A549 treated with dexamethasone at 1 μM for 4 hours (cell line): Measurements from ENCODE around the gene RPS15. TPM values are rescaled to one million over a fixed set of nuclear protein-coding genes. Genes with fewer than 3 reads are reported as not detected.

Source experiments
- total RNA-seq: library from RNA; stranded (reverse); fragments of 200-300 nt; extraction: Qiagen RNA extraction; gene quantifications from 5 replicates; pipeline ENCODE4 v1.2.3, GENCODE V29; 2022

RPS15 gene
- total RNA-seq: 1,548 to 1,857 TPM (median 1,670 TPM) in 5 replicates

GRCh38 chr19:1438035-1438932, at the start of gene RPS15:
TSS of gene RPS15 (plus strand) at chr19:1438396. CDS start at chr19:1438426, 30 bp downstream.

GRCh38 chr19:1401138-1401888, 36.9 kb upstream of the RPS15 start, which contains the start of gene GAMT:
TSS of gene GAMT (minus strand) at chr19:1401542. CDS start at chr19:1401476, 66 bp downstream.

DNA sequence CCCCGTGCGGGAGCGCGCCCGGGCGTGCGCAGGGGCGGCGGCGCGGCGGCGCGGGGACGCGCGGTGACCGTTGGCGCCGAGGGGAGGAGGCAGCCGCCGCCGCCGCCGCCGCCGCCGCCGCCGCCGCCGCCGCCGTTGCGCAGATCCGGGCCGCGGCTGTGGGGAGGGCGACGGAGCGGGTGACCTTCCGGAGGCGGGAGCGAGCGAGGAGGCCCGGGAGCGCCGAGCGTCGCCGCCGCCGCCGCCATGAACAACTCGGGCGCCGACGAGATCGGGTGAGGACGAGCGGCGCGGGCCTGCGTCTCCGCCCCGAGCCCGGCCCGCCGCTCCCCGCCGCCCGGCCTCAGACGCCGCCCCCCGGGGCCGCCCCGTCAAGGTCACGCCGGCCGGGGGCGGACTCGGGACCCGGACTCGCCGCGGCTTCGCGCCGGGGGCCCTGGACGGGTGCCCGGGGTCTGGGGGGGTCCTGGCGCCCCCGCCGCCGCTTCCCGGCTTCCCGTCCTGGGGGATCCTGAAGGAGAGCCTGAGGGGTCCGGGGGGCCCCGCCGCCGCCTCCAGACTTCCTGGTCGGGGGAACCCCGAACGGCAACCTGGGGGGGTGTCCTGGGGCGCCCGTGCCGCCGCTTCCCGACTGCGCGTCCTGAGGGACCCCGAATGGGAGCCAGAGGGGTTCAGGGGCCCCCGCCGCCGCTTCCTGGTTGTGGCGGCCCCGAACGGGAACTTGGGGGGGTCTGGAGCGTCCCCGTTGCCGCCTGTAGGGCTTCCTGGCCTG, 30.5 kb upstream of the RPS15 start, which contains the start of gene DAZAP1:
Gene DAZAP1 (plus strand): TSS at position 59 of the 772 bp plus-strand sequence. CDS start 188 bp downstream, at position 247.

GRCh38 chr19:1449467-1450442, 11.6 kb downstream of the RPS15 start, which contains the start of gene APC2:
TSS of gene APC2 (plus strand) at chr19:1450121. CDS start at chr19:1453002, 2,881 bp downstream.

DNA sequence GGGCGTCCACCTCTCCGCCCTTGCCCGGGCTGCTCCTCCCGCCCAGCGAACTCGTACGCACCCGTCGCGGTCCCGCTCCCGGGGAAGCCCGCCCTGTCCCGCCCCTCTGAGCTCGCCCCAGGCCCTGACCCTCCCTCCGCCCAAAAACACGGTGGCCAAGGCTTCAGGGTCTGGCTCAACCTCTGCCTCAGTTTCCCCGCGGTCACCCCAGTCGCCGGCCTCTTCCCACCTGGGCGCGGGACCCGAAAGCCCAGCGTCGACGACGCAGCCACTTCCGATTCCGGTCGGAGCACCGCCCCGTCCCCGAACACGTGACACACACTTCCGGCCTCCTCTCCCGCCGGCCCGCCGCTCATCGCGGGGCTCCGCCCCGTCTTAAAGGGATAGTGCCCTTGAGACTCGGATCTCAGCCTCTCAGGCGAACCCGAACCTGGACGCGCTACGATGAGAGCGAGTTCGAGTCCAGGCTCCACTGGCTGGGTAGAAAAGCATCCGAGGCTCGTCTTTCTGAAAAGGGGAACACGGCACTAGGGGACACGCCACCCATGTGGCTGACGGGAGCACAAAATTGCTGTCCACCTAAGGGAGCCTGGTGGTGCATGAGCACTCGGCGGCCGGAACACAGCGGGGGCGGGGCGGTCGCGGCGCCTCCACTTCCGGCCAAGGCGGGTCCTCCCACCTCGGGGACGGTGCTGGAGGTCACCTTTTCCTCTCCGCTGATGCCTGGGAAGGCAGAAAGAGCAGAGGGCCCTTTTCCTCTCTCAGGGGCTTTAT, 40.9 kb downstream of the RPS15 start, which contains the start of gene C19orf25:
Gene C19orf25 (minus strand): TSS at position 282 of the 774 bp plus-strand sequence. CDS start 312 bp downstream, outside the sequence.

Other genes with a start within 250 kb of the RPS15 start
- gene STK11, start 232.6 kb upstream of the RPS15 start, total RNA-seq: 29.4 to 42.3 TPM (median 38.7 TPM) in 5 replicates
- gene CBARP, start 200.4 kb upstream of the RPS15 start, total RNA-seq: 1.9 to 5.3 TPM (median 4.0 TPM) in 5 replicates
- 78.2 to 173 TPM (median 164 TPM) in 5 replicates for gene ATP5F1D, start 196.6 kb upstream of the RPS15 start, total RNA-seq
- gene MIDN, start 189.8 kb upstream of the RPS15 start, total RNA-seq: 46.2 to 71.8 TPM (median 63.4 TPM) in 5 replicates
- 102 to 197 TPM (median 115 TPM) in 5 replicates for gene CIRBP, start 169.1 kb upstream of the RPS15 start, total RNA-seq
- 46.5 to 92.2 TPM (median 76.5 TPM) in 5 replicates for gene FAM174C, start 162.9 kb upstream of the RPS15 start, total RNA-seq
- gene EFNA2, start 152.5 kb upstream of the RPS15 start, total RNA-seq: 0.88 to 2.2 TPM (median 2.1 TPM) in 5 replicates
- 65.2 to 75.4 TPM (median 72.9 TPM) in 5 replicates for gene NDUFS7, start 54.5 kb upstream of the RPS15 start, total RNA-seq
- gene GAMT, start 36.9 kb upstream of the RPS15 start, total RNA-seq: 25.9 to 45.1 TPM (median 41.6 TPM) in 5 replicates
- gene DAZAP1, start 30.8 kb upstream of the RPS15 start, total RNA-seq: 79.5 to 119 TPM (median 110 TPM) in 5 replicates
- 0.87 to 1.9 TPM (median 1.6 TPM) in 5 replicates for gene APC2, start 11.7 kb downstream of the RPS15 start, total RNA-seq
- gene C19orf25, start 40.8 kb downstream of the RPS15 start, total RNA-seq: 8.7 to 17.7 TPM (median 16.1 TPM) in 5 replicates
- 0.38 to 1.2 TPM (median 0.78 TPM) in 5 replicates for gene PCSK4, start 52.0 kb downstream of the RPS15 start, total RNA-seq
- 4.1 to 6.0 TPM (median 5.6 TPM) in 5 replicates for gene REEP6, start 52.8 kb downstream of the RPS15 start, total RNA-seq
- gene ADAMTSL5, start 74.6 kb downstream of the RPS15 start, total RNA-seq: 2.4 to 4.9 TPM (median 3.0 TPM) in 5 replicates
- gene PLK5, start 85.7 kb downstream of the RPS15 start, total RNA-seq: not detected in 5 replicates
- gene MEX3D, start 129.9 kb downstream of the RPS15 start, total RNA-seq: 6.6 to 13.6 TPM (median 9.9 TPM) in 5 replicates
- gene MBD3, start 154.5 kb downstream of the RPS15 start, total RNA-seq: 28.2 to 52.9 TPM (median 48.4 TPM) in 5 replicates
- gene UQCR11, start 167.1 kb downstream of the RPS15 start, total RNA-seq: 110 to 133 TPM (median 114 TPM) in 5 replicates
- 49.9 to 74.5 TPM (median 66.2 TPM) in 5 replicates for gene TCF3, start 214.2 kb downstream of the RPS15 start, total RNA-seq